Skeletal muscle cell (primary cell): Measurements from ENCODE around the gene PARVA.

Experiments used
- DNase-seq: peaks from one replicate; pipeline ENCODE4 v3.0.0-alpha.2; 2010; ENCODE audit warnings: low read depth
- H3K4me3 ChIP-seq: 2 replicates; pipeline ENCODE4 v1.5.1; 2011; ENCODE audit warnings: low read depth, mild to moderate bottlenecking, control low read depth, low read length, moderate library complexity

The PARVA gene

DNA sequence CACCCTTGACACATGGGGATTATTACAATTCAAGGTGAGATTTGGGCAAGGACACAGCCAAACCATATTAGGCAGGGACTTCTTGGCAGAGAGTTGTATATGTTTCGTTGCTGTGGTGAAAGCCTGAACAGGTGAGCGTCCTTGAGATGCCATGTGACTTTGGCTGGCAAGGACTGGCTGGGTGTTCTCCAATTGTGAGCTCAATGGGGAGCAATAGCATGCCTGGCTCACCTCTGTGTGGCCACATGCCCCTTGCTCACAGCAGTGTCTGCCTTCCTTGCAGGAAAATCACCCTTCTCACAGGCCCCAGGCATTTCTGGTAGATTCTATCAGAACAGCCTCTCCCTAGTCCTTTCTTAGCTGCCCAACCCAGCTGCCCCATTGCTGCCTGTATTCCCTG, 105.5 kb downstream of the PARVA start:
- DNase-seq, result no peak

DNA sequence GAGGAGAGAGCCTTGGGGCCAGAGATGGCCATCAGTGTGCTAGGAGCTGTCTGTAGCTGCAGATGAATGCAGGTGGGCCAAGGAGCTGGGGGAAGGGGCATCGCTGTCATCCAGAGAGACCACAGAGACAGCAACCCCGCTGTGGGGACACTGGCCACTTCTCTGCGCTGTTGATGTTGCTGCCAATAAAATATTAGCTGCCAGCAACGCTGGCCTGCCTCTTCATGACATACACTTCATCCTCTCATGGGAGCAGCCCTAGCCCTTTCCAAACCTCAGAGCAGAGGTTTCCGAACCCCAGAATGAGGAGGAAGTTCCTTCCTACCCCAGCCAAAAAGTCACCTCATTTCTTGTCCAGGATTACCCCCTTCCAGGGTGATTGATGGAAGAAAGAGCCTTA, 106.2 kb downstream of the PARVA start:
- DNase-seq, result no peak
- no peak overlapping the region for H3K4me3 ChIP-seq

More for the DNA sequence above, 105.5 kb downstream of the PARVA start:
- no peak overlapping the region for H3K4me3 ChIP-seq

DNA sequence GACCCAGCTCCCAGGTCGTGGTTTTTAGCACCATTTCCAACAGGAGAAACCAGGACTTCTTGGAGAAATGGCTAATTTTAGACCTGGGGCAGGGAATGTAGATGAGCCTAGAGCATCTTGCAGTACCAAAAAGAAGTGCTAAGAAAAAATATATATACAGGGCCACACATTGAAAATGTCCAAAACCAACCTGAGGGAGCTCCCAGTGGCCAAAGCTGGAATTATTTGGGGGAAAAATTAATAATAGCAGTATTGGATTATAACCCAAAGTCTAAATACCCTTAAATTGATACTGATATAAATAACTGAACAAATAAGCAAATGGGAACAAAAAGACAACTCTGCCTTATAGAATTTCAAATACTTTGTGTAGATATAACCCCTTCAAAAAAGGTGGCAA, 108.0 kb downstream of the PARVA start:
- H3K4me3 ChIP-seq, result no peak overlapping the region
- no peak for DNase-seq

DNA sequence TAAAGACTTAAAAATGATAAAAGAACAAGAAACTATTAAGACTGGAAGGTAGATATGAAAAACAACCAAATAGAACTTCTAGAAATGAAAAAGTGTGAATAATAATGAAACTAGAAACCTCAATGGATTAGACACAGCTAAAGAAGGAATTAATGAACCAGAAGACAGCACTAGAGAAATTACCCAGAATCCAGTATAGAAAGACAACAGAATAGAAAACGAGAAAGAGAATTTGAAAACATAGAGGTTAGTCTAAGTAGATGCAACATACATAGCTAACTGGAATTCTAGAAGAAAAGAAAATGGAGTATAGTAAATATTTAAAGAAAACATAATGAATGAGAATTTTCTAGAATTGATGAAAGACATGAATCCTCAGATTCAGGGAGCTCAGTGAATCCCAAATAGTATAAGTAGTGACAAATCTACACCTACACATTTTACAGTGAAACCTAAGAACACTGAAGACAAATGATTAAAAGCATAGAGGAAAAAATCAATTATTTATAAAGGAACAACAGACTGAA, 111.9 kb downstream of the PARVA start:
- no peak for DNase-seq

DNA sequence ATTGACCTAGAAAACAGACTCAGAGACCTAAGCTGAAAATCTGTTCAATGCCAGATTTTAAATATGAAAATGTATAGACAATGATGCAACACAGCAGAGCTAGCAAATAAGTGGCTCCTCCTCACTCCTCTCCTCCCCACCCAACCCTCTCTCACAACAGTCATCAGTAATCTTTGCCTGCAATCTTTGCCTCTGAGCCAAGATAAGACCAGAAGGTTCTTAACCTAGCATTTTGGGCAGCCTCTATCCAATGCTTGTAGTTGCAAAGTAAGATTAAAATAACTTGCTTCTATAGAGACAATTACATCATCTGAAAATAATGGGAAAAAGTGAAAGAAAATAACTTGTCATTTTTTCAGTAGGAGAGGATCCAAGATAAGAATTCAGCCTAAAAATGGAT, 117.3 kb downstream of the PARVA start:
- no peak overlapping the region for H3K4me3 ChIP-seq
- peak; percentile 9 for DNase-seq

More for the DNA sequence above, 111.9 kb downstream of the PARVA start:
- no peak overlapping the region for H3K4me3 ChIP-seq

DNA sequence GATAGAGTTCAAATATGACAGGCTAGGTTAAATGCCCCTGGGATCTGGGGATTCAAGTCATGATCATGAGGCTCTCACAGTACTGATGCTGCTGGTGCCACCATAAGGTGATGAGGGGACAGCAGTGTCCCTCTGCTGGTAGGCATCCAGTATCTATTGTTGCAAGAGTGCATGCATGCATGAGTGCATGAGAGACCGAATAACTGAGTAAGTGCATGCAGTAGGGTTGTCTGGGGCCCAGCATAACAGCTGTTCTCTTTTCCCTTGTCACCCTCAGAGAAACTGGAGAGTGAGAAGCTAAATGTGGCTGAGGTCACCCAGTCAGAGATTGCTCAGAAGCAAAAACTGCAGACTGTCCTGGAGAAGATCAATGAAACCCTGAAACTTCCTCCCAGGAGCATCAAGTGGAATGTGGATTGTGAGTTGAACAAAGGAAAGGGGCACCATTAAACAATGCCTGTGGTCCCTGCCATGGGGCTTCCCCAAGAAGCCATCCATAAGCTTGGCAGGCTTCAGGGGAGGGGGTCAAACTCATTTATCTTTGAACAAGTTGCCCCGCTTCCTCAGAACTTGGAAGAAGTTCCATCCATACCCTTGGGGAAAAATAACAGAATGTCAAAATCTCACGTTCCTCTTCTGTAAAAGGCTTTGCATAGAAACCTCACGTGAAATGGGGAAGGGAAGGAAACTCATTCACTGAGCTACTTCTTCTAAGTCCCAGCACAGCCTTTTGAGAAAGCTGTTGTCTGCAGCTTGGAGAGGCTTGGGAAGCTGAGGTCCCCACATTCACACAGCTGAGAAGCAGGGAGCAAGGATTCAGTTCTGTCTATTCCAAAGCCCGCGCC, 119.0 kb downstream of the PARVA start:
- H3K4me3 ChIP-seq, result no peak overlapping the region
- DNase-seq, result no peak

DNA sequence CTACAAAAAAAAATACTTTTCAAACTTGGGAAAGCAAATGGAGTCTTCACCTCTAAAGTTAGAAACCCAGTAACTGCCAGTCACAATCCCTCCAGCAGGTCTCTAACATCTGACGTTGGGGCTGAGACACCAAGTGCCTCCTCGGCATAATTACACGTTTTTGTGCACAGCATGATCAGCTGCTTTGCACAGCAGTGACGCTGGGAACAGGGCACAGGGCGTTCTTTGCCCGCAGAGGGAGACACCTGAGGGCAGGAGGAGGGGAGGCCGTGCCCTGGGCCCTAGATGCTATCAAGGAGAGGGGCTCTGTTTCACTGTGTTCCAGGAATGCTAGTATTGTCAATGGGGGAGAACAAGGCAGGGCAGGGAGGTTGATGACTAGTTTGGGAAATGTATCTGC, 120.1 kb downstream of the PARVA start:
- no peak overlapping the region for H3K4me3 ChIP-seq
- no peak for DNase-seq

DNA sequence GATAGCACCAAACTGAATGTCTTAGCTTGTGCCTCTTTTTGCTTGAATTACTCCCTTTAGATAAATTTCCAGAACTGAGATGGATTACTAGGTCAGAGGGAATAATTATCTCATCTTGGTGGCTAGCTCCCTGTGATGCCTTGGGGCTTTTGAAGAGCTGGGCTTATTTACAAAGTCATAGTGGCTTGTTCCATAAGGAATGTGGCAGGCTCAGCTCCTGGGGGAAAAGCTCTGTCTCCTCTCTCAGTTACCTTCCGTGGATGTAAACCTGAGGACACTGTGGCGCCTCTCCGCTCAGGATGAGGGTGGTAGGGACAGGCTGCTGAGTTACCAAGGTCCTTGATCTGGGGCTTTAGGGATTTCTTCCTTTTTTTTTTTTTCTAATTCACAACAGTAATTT, 121.7 kb downstream of the PARVA start:
- H3K4me3 ChIP-seq, result no peak overlapping the region
- no peak for DNase-seq

DNA sequence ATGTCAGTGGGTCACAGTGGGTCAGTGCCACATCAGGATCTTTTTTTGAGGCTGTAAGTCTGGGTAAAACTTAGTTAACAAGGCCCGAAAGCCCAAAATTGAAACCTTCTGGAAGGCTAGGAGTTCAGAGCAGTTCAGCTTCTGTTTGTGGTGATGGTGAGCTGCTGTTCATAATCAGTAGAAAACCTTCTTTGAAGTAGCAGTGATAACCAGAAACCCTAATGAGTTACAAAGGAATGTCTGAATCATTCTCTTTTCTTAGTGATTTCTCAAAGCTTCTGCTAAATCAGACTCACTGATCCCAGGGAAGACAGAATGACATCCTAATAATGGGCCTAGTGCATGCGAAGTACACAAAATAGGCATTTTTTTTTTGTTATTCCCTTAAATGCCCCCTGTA, 124.7 kb downstream of the PARVA start:
- DNase-seq, result no peak
- H3K4me3 ChIP-seq, result no peak overlapping the region

DNA sequence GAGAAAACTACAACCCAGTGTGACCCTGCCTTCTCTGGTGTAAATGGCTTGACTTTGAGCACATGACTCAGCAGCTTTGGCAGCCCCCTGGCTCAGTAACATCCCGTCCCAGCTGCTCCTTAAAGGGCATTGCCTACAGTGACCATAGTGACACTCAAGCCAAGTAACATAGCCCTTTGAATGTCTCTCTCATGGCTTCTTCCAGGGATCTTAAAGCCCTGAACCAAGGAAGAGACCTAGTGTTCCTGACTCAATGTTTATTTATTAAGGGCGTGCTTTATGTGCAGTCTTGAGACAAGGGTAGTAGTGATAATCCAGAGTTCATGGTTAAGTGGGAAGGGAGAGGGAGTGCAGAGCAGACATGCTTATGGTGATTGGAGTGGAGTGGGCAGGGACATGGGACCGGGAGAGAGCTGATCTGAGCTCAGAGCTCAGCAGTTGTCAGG, 125.7 kb downstream of the PARVA start:
- no peak for DNase-seq

DNA sequence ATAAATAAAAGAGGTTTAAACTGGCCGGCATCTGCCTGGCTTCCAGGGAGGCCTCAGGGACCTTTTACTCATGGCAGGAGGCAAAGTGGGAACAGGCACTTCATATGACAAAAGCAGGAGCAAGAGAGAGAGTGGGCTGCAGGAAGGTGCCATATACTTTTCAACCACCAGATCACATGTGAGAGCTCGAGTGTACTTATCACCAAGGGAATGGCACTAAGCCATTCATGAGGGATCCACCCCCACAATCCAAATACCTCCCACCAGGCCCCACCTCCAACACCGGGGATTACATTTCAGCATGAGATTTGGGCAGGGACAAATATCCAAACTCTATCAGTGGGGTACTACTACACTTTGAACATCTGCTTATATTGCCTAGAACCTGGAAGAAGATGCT, 126.5 kb downstream of the PARVA start:
- no peak for DNase-seq
- H3K4me3 ChIP-seq, result no peak overlapping the region

More for the DNA sequence above, 125.7 kb downstream of the PARVA start:
- H3K4me3 ChIP-seq, result no peak overlapping the region

DNA sequence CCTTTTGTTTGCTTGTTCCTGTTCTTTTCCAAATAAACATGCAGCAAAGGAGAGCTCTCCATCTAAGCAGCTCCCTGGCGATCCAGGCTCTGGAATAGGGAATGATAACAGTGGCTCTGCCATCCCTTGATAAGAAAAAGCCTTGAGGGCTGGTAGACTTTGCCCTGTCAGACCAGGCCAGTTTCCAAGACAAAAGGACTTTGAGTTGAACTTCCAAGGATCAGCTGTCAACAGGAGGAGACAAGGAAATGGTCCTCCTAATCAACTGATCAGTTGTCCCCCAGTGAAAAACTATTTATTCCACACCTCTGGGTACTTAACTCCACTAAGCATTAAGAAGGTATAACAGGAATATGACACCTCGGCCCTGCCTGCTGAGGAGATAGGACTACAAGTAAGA, 127.8 kb downstream of the PARVA start:
- H3K4me3 ChIP-seq, result no peak overlapping the region
- no peak for DNase-seq

DNA sequence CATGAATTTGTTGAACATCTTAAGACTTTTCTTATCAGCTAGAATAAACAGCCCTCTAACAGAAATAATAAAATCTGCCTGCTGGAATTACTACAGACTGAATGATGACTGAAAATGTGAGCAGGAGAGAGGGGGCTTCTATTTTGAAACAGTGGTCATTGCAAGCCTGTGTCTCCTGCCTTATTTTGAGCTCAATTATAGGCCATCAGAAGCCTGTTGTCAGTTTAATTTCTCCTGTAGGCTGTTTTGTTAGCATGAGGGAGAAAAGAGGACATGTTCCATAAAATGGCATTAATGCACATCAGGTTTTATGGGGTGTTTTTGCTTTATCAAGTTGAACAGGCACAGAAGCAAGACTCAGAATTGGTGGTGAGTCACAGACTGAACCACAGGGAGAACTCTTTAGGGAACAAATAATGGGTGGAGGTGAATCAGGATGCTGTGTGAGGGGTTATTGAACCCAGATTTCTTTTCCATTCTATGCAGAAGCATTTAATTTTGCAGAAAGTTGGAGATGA, 129.1 kb downstream of the PARVA start:
- no peak for DNase-seq
- H3K4me3 ChIP-seq, result no peak overlapping the region

DNA sequence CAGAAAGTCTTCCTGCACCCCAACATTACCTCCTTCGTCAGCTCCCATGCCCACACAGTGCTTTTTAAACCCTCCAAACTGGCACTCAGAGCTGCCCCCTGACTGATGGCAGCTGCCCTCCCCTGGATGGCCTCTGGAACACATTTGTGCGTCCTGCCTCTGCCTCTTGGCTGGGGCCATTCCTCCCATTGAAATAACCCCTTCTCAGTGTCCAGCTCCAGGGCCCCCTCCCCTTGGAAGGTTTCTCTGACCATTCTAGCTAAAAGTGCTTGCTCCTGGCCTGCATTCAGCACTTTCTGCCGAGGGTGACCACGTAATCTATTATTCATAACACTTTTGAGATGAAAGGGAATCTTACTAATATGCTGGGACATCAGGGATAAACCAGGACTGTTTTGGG, 130.0 kb downstream of the PARVA start:
- H3K4me3 ChIP-seq, result no peak overlapping the region
- DNase-seq, result no peak

DNA sequence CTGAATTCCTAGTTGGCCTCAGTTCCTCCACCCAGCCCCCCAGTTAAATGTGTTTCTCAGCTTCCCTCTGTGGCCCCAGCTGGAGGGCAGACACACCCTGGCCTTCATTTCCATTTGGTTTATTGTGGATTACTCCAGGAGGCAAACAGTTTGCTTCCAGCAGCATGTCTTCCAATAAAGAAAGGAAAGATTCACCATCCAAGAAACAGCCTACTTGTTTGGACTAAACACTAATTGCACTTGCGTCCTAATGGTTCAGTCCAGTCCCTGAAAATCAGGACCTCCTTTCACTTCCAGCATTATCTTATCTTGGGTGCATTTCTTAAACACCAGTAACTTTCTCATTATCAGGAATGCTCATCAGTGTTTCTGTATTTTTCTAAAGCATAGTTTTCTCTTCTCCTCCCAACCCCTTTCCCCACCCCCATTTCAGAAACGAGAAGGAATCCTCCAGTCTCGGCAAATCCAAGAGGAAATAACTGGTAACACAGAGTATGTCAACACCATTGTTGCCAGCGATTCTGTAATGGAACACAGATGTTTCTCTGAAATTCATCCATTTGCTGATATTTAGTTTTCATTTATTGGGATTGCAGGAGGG, 130.9 kb downstream of the PARVA start:
- H3K4me3 ChIP-seq, result no peak overlapping the region
- DNase-seq, result no peak

DNA sequence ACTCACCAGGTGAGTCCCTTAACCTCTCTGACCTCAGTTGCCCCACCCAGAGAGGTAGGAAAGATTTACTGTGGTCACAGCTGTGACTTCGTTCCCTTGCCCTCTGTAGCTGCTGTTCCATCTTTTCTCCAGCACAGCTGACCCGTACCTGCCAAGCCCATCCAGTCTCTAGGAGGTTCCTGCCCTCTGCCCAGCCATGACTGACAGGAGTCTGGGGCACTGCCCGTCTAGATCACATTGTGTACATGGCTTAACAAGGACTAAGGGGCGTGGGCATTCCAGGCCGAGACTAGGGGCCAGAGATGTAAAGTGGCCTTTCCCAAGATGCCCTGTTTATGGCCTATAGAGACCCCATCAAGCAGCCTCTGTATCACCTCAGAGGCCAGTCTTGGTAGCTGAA, 132.0 kb downstream of the PARVA start:
- no peak overlapping the region for H3K4me3 ChIP-seq
- DNase-seq, result no peak

DNA sequence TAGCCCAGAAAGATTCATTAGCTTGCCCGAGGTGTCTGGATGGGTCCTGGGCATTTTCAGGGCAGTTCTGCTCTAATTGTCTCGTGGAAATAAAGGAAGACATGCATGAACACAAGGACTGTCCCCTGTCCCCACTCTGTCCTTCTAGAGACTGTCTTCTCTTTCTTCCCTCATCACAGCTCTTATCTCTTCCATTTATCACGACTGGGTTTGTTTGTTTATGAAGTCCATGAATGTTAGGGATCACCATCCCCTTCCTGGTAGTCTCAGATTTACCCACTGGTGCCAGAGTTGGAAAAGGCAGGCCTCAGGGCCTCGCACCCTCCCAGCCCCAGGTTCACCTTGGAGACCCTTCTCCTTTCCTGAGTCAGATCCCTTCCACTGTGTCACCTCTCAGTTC, 134.8 kb downstream of the PARVA start:
- no peak overlapping the region for H3K4me3 ChIP-seq
- DNase-seq, result no peak

DNA sequence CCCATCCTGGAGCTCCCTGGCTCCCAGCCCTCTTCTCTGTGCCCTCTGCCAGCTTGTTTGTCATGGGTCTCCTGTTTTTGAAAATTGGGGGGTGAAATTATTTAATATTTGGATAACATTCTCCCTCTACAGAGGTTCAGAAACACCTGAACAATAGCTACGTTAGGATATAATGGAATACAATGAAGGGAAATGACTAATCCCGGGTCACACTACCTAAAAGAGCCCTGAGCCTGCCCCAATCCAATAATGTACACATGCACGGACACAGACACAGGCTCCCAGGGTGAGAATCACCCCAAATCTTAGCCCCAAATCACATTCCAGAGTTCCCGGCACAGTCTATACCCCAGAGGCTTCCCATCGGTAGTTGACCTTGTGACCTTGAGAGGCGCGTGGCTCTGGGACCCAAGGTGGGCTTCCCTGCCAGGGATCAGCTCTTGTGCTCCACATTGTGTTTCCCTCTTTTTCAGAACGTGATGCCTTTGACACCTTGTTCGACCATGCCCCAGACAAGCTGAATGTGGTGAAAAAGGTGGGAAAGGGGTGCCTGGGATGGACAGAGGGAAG, 135.5 kb downstream of the PARVA start:
- no peak for DNase-seq
- no peak overlapping the region for H3K4me3 ChIP-seq

DNA sequence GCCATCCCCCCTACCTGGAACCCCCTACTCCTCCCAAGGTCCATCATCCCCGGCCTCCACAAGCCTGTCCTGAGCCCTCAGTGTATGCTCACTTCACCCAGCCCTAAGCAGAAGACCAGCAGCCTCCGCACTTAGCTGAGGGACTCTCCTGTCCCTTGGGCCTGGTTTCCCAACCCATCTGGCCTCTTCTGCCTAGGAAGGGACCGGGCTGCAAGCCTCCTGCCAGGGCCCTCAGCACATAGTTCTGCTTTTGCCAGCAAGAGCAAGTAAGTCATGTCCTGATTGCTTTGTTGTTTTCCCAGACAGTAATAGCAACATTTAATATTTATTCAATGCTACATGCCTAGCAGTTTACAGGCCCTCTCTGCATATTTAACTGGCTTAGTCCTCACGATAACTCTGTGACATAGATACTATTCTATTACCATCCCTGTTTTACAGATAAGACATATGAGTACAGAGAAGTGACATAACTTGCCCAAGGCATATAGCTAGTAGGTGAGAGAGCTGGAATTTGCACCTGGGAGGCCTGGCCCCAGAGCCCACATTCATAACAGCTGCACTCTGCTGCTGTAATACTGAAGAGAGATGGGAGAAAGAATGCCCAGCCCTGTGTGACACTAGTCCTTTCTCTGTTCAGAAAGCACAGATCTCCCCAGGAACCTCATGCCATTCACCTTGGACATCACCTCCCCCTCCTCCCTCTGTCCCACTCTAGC, 139.2 kb downstream of the PARVA start:
- H3K4me3 ChIP-seq, result no peak overlapping the region
- DNase-seq, result no peak

DNA sequence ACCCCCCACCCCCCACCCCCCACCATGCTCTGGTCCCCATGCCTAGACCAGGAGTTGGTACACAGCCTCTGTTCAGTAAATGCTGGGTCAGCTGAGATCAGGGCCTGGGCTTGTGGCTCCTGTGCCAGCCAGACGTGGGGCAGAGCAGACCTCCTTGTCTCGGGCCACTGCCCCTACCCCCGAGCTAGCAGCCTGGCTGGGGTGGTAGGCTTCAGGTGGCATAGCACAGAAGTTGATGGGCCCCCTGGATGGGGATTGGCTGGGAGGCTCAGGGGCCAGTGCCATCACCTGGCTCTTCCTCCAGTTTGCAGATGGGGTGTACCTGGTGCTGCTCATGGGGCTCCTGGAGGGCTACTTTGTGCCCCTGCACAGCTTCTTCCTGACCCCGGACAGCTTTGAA, 139.9 kb downstream of the PARVA start:
- H3K4me3 ChIP-seq, result no peak overlapping the region
- no peak for DNase-seq
